HG03439 (cell line): ENCODE measurements around the gene IL6ST.

Experiments used
- ATAC-seq: cut with Tn5 transposase; IDR thresholded peaks from one replicate; pipeline ENCODE4 v1.9.1; 2021; ENCODE audit warnings: mild to moderate bottlenecking, moderate library complexity; ENCODE audit not compliant: unreplicated experiment

The IL6ST gene

GRCh38 chr5:55899344-55899743 lies 95.4 kb downstream of the IL6ST start:
- ATAC-seq: no peak

- no peak for ATAC-seq
Observed at GRCh38 chr5:55897905-55898304, 96.9 kb downstream of the IL6ST start.

GRCh38 chr5:55897206-55897894 lies 97.4 kb downstream of the IL6ST start:
- ATAC-seq: no peak

- no peak for ATAC-seq
Observed at GRCh38 chr5:55896663-55897062, 98.1 kb downstream of the IL6ST start.

GRCh38 chr5:55896238-55896637 lies 98.5 kb downstream of the IL6ST start:
- no peak for ATAC-seq

GRCh38 chr5:55895346-55895745 lies 99.4 kb downstream of the IL6ST start:
- no peak for ATAC-seq

- ATAC-seq: no peak
Observed at GRCh38 chr5:55894135-55894534, 100.6 kb downstream of the IL6ST start.

- ATAC-seq: no peak
Observed at GRCh38 chr5:55892479-55892878, 102.3 kb downstream of the IL6ST start.

- no peak for ATAC-seq
Observed at GRCh38 chr5:55888205-55888604, 106.6 kb downstream of the IL6ST start.

GRCh38 chr5:55885359-55885758 lies 109.4 kb downstream of the IL6ST start:
- ATAC-seq: no peak
